Activated gamma-delta T cell treated with Interleukin-2 at 50 U/mL for 16 hours (primary cell): ENCODE results near the gene SLC25A11.
"Not testable (repeated sequence)": the region's sequence is repeated elsewhere in the genome, so short reads cannot be mapped to it uniquely, and the experiment has no call there.

Experiments
- DNase-seq: peaks from one replicate; pipeline ENCODE4 v3.0.0-alpha.2; 2020

The SLC25A11 gene

DNA sequence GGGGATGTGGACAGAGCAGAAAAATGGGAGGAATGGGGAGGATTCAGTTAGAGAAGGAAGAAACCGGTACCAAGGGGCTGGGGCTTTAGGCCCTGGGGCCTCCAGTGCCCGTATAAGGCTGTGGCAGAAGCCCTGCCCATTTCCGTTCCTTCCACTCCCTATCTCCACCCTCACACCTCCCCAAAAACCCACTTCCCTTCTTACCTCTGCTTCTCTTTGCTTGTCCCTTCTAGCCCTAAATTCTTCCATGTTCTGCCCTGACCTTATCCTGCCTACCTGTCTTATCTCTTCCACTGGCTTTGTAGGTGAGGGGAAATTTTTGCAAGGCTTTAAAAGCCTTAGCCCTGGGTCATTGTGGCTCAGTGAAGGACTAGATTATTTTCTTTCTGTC, 4.3 kb upstream of the SLC25A11 start:
- DNase-seq: peak; percentile 64

DNA sequence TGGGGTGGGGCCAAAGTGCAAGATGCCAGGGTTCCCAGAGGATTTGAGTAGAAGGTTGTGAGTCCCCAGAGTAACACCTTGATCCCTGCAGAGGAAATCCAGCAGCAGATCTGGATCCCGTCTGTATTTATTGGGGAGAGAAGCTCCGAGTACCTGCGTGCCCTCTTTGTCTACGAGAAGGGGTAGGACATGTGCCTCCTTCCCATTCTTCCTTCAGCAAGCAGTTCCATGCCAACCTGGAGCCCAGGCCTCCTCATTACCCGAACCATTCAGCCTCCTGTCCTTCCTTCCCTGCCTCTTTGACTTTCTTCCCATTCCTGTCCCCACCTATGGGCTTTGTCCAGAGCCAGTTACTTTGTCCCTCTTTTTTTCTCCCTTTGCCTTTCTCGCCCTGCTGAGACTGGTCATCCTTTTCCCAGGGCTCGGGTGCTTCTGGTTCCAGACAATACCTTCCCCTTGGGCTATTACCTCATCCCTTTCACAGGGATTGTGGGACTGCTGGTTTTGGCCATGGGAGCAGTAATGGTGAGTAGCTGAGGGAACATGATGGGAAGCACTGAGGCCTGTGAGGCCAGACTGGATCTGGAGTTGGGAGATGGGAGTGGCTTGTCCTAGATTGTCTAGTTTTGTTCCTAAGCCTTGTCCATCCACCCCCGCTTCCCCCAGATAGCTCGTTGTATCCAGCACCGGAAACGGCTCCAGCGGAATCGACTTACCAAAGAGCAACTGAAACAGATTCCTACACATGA, 3.1 kb upstream of the SLC25A11 start:
- no peak for DNase-seq

GRCh38 chr17:4941319-4941610, 1.4 kb upstream of the SLC25A11 start:
- DNase-seq: no peak

DNA sequence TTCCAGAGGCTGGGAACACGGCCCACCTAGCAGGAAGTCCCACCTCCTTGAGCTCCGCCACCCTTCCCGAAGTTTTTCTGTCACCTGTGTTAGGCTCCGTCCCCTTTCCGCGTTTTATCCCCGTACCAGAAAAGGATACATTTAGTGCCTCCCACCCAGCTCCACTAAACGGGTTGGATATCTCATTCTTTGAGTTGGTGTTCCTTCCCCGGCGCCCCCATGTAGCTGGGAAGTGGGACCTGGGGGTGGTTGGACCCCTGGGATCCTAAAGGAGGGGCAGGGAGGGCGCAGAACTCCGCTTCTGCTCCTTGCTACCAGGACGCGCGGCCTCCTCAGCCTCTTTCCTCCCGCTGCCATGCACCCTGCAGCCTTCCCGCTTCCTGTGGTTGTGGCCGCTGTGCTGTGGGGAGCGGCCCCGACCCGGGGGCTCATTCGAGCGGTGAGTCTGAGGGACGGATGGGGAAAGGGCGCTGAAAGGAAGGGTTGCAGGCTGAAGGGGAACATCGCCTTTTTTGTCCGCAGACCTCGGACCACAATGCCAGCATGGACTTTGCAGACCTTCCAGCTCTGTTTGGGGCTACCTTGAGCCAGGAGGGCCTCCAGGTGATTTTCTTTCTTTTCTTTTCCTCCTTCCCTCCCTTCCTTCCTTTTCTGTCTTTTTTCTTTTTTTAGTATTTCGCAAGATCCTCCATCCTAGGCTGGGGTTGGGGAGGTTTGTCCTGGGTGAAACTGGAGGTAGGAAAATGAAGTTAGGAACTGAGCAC, 891 bp upstream of the SLC25A11 start:
- DNase-seq: peak; percentile 51

- DNase-seq: no peak
Observed at GRCh38 chr17:4939546-4939795, 375 bp downstream of the SLC25A11 start.

- no peak for DNase-seq
Observed at GRCh38 chr17:4938688-4939545, 929 bp downstream of the SLC25A11 start.

DNA sequence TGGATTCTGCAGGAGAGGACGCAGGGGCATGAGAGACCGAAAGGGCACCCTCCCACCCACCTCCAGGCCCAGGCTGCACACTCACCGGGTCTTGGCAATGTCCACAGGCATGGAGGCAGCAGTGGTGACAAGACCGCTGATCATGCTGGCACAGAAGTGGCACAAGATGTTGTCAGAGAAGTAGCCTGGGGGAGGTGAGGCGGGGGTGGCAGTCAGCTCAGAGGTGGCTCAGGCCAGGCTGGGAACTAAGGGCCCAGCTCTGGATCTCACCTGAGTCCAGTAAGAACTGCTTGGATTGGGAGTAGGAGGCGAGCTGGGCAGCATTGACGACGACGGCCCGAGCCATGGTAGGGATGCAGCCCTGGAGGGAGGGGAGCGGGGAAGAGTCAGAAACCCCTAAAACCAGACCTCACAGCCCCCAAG, 1.8 kb downstream of the SLC25A11 start:
- no peak for DNase-seq

DNA sequence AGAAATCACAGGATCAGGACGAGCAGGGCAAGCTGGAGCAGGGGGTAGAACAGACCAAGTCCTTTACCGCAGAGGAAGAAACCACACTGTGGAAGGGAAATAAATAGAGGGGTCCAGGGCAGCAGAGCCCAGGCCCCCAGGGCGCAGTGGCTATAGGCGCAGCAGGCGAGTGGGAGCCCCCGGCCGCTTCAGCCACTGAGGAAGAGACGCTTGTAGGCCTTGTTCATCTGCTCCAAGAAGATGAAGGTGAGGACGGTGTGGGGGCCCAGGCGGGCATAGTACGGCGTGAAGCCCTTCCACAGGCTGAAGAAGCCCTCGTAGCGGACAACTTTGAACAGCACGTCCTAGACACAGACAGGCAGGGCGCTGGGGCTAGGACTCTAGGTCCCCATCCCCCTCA, 2.3 kb downstream of the SLC25A11 start:
- DNase-seq: no peak

GRCh38 chr17:4936436-4936835, 3.4 kb downstream of the SLC25A11 start:
- DNase-seq: no peak

GRCh38 chr17:4935650-4936049, 4.2 kb downstream of the SLC25A11 start:
- DNase-seq: no peak

DNA sequence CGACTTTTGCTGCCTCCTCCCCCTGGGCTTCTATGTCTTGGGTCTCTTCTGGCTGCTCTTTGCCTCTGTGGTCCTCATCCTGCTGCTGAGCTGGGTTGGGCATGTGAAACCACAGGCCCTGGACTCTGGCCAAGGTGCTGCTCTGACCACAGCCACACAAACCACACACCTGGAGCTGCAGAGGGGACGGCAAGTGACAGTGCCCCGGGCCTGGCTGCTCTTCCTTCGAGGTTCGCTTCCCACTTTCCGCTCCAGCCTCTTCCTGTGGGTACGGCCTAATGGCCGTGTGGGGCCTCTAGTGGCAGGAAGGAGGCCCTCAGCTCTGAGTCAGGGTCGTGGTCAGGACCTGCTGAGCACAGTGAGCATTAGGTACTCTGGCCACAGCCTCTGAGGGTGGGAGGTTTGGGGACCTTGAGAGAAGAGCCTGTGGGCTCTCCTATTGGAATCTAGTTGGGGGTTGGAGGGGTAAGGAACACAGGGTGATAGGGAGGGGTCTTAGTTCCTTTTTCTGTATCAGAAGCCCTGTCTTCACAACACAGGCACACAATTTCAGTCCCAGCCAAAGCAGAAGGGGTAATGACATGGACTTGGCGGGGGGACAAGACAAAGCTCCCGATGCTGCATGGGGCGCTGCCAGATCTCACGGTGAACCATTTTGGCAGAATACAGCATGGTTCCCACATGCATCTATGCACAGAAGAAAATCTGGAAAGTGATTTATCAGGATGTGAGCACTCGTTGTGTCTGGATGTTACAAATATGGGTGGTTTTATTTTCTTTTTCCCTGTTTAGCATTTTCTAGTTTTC, 5.5 kb downstream of the SLC25A11 start:
- DNase-seq: no peak

DNA sequence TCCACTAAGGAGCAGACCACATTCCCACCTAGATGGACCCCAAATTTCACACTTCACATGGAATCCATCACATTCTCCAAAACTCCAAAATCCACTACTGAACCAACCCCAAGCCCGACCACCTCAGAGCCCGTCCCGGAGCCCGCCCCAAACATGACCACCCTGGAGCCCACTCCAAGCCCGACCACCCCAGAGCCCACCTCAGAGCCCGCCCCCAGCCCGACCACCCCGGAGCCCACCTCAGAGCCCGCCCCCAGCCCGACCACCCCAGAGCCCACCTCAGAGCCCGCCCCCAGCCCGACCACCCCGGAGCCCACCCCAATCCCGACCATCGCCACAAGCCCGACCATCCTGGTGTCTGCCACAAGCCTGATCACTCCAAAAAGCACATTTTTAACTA, 6.2 kb downstream of the SLC25A11 start:
- no peak for DNase-seq

GRCh38 chr17:4932756-4933155, 7.1 kb downstream of the SLC25A11 start:
- no peak for DNase-seq

- DNase-seq: no peak
Observed at GRCh38 chr17:4931963-4932362, 7.9 kb downstream of the SLC25A11 start, which contains the start of gene GP1BA. Gene GP1BA, plus strand, starts transcription at chr17:4932277. Its CDS starts 328 bp downstream, at chr17:4932605.

DNA sequence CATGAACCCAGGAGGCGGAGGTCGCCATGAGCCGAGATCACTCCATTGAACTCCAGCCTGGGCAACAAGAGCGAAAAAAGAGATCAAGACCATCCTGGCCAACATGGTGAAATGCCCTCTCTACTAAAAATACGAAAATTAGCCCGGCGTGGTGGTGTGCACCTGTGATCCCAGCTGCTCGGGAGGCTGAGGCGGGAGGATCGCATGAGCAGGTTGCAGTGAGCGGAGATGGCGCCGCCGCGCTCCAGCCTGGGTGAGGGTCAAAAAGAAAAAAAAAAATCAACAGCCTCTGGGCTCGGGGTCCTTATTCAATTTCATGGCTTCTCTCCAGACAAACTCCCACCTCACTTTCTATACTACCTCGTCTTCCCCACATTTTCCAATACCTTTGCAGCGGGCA, 11.0 kb downstream of the SLC25A11 start:
- no peak for DNase-seq

- not testable (repeated sequence) for DNase-seq
Observed at GRCh38 chr17:4926577-4927335, 13.1 kb downstream of the SLC25A11 start.

DNA sequence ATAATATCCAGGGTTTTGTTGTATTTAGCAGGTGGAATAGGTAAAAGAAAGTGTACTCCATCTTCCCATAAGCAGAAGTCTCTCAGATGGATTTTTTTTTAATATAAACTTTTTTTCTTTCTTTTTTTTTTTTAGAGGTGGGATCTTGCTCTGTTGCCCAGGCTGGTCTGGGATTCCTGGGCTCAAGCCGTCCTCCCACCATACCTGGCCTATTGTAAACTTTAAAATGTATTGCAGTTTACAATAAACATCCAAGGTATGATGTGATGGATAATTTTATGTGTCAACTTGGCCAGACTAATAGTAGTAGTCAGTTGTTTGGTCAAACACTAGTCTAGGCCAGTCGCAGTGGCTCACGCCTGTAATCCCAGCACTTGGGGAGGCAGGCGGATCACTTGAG, 18.5 kb downstream of the SLC25A11 start:
- DNase-seq: no peak

DNA sequence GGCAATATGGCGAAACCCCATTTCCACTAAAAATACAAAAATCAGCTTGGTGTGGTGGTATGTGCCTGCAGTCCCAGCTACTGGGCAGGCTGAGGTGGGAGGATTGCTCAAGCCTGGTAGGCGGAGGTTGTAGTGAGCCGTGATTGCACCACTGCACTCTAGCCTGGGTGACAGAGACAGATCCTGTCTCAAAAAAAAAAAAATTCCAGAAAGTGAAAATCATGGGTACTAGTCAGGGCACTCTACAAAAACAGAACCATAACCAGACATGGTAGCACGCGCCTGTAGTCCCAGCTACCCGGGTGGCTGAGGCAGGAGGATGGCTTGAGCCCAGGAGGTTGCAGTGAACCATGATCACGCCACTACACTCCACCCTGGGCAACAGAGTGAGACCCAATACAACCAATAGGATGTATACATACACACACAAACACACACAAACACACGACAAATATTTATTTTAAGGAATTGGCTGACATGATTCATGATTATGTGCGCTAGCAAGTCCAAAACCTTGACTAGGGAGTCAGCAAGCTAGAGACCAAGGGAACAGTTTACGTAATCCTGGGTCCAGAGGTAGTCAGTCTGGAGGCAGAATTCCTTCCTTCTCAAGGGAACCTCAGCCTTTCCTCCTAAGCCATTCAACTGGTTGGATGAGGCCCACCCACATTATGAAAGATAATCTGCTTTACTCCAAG, 19.3 kb downstream of the SLC25A11 start:
- no peak for DNase-seq

GRCh38 chr17:4919511-4920047, 20.3 kb downstream of the SLC25A11 start:
- DNase-seq: no peak

DNA sequence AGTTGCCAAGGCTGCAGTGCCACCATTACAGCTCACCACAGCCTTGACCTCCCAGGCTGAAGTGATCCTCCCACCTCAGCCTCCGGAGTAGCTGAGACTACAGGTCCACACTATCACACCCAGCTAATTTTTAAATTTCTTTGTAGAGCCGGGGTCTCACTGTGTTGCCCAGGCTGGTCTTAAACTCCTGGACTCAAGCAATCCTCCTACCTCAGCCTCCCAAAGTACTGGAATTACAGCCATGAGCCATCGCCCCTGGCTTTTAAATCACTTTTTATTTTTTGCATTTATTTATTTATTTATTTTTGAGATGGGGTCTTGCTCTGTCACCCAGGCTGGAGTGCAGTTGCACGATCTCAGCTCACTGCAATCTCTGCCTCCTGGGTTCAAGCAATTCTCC, 25.3 kb downstream of the SLC25A11 start:
- DNase-seq: not testable (repeated sequence)

- DNase-seq: no peak
Observed at GRCh38 chr17:4913994-4914393, 25.9 kb downstream of the SLC25A11 start.
